AG04450 (cell line): ENCODE results near the gene EPN2. TPM values are rescaled to one million over a fixed set of nuclear protein-coding genes. Genes with fewer than 3 reads are reported as not detected.
A peak's percentile ranks its signal among the peaks of the same experiment; 100 is the strongest.

ENCODE experiments used
- CTCF ChIA-PET: fragments of 300-600, 350-600 bp; formaldehyde crosslinking; extraction: SDS; loops from one replicate; lab custom pipeline; 2022; ENCODE audit warnings: antibody characterized with exemption, inconsistent platforms; lab: Charles Lee
- POLR2A ChIA-PET: fragments of 350-600 bp; formaldehyde crosslinking; extraction: SDS; loops from one replicate; lab custom pipeline; 2021; ENCODE audit warnings: antibody characterized with exemption, inconsistent platforms; lab: Yijun Ruan, JAX
- DNase-seq: peaks from one replicate; pipeline ENCODE4 v3.0.0-alpha.2; 2011; ENCODE audit warnings: low read depth, low spot score
- H3K27ac ChIP-seq: one replicate; pipeline ENCODE4 v1.5.1; 2012; ENCODE audit warnings: low read depth, low read length, control low read depth
- H3K27me3 ChIP-seq: one replicate; pipeline ENCODE4 v1.6.0; 2012; ENCODE audit warnings: low read length; ENCODE audit not compliant: control insufficient read depth, insufficient read depth
- H3K4me3 ChIP-seq: 2 replicates; pipeline ENCODE4 v1.5.1; 2011; ENCODE audit warnings: mild to moderate bottlenecking, low read depth, low read length, control low read depth
- H3K9me3 ChIP-seq: 2 replicates; pipeline ENCODE4 v1.5.1; 2012; ENCODE audit warnings: low read length; ENCODE audit not compliant: control insufficient read depth, insufficient read depth
- CTCF ChIP-seq: IDR thresholded peaks from 2 replicates; pipeline ENCODE4 v1.5.1; 2011; ENCODE audit warnings: low read depth, low read length, control low read depth, inconsistent platforms
- polyA plus RNA-seq: library from polyadenylated mRNA; depleted of rRNA; stranded (reverse); fragments of >200 nt; gene quantifications from 2 replicates; pipeline ENCODE4 v1.2.3, GENCODE V29; 2011

The EPN2 gene
- polyA plus RNA-seq, 1 experiment: 27.9 TPM

GRCh38 chr17:19329839-19330238 lies 92.7 kb downstream of the EPN2 start:
- POLR2A ChIA-PET: interaction anchor here (1.2 kb wide), 1 partner anchor 24 kb away, joined by 3 read pairs; no protein-coding TSS in a partner anchor

GRCh38 chr17:19330271-19330670 lies 93.1 kb downstream of the EPN2 start:
- Histone ChIP-seq H3K27me3 (no peaks in the 10 kb centered on the region), H3K4me3 (no peak overlapping the region), H3K27ac (peak overlapping the region; percentile 83), H3K9me3 (no peaks in the 10 kb centered on the region; the same call in 1 of the 2 replicates)
- POLR2A ChIA-PET: interaction anchor here (1.2 kb wide), 1 partner anchor 24 kb away, joined by 3 read pairs; no protein-coding TSS in a partner anchor
- CTCF ChIA-PET: interaction anchor here (0.5 to 2.3 kb wide), 2 partner anchors 32 to 1244 kb away, joined by 6 to 12 read pairs; partner anchors contain the start of gene B9D1
- DNase-seq: no peak
- no peak for TF ChIP-seq CTCF

More at GRCh38 chr17:19329839-19330238, 92.7 kb downstream of the EPN2 start:
- H3K9me3 ChIP-seq: no peaks in the 10 kb centered on the region; the same call in 1 of the 2 replicates
- CTCF ChIA-PET: interaction anchor here (2.3 kb wide), 1 partner anchor 33 kb away, joined by 6 read pairs; the partner anchor contains the start of gene B9D1
- peak overlapping the region; percentile 21 for H3K27ac ChIP-seq
- no peaks in the 10 kb centered on the region for H3K27me3 ChIP-seq
- H3K4me3 ChIP-seq: no peak overlapping the region
- no peak for DNase-seq
- TF ChIP-seq CTCF: no peak

- peak; percentile 77 for DNase-seq
- CTCF ChIA-PET: no interaction called here
- POLR2A ChIA-PET: interaction anchor here (0.6 to 1.5 kb wide), 2 partner anchors 9 to 22 kb away, joined by 3 to 4 read pairs; no protein-coding TSS in a partner anchor
- Histone ChIP-seq H3K27me3 (no peaks in the 10 kb centered on the region), H3K27ac (no peak overlapping the region), H3K4me3 (no peak overlapping the region), H3K9me3 (no peaks in the 10 kb centered on the region; the same call in 1 of the 2 replicates)
- TF ChIP-seq CTCF: peak; percentile 11; the same call in 1 of the 2 replicates
Observed at GRCh38 chr17:19331134-19331533, 94.0 kb downstream of the EPN2 start.

GRCh38 chr17:19331543-19332245 lies 94.5 kb downstream of the EPN2 start:
- no peak for TF ChIP-seq CTCF

More at GRCh38 chr17:19331543-19332245, 94.5 kb downstream of the EPN2 start:
- ChIA-PET CTCF (no interaction called here), POLR2A (interaction anchor here (1.5 kb wide), 1 partner anchor 10 kb away, joined by 4 read pairs; no protein-coding TSS in a partner anchor)
- no peak for DNase-seq
- Histone ChIP-seq H3K27ac (peak overlapping the region; percentile 89), H3K9me3 (no peaks in the 10 kb centered on the region; the same call in 1 of the 2 replicates), H3K27me3 (no peaks in the 10 kb centered on the region), H3K4me3 (no peak overlapping the region)
